ENCODE measurements around the gene PLK1. TPM values are rescaled to one million over a fixed set of nuclear protein-coding genes. Genes with fewer than 3 reads are reported as not detected.

Gene PLK1
- total and polyA plus RNA-seq, 2 of the 4 experiments (the other 2 are of a cell fraction), result 19.4 to 59.0 TPM

DNA sequence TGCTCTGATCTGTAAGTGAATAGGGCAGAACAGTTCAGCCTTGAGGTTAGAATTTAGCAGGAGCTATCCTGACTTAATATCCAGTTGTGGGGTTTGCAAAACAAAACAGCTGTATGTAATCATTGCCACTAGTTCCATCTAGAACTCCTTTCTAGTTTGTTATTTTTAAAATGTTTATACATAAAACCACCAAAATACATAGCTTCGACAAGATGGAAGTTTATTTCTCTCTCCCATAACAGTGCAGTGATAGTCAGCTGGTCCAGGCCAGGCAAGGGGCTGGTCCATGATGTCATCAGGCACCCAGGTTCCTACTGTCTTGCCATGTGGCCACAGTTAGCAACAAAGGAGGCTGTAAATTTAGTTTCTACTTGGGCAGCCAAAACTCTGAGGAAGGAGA lies 10.5 kb upstream of the PLK1 start:
- Histone ChIP-seq H3K79me1 (ENCODE audit: low read depth in 1 of 2, low read length in 2 of 2) (peaks cover 24 to 47% of the 10 kb centered on the region in 2 experiments), H3K9me1 (ENCODE audit: insufficient read depth, low read length) (peaks cover 31% of the 10 kb centered on the region), H3K36me3 (ENCODE audit: control insufficient read depth, insufficient read depth, low read length) (peaks cover 40% of the 10 kb centered on the region), H3K27ac (ENCODE audit: insufficient read depth, low read length) (peak overlapping the region; percentile 89; the same call in 1 of the 2 replicates), H3K9ac (ENCODE audit: low read depth, low read length) (no peak overlapping the region), H3K23ac (ENCODE audit: low read depth, low read length) (peak overlapping the region; percentile 61; the same call in 1 of the 2 replicates), H2BK20ac (ENCODE audit: low read depth, low read length) (no peak overlapping the region), H2BK15ac (ENCODE audit: low read depth, low read length) (no peak overlapping the region), H2AK5ac (ENCODE audit: low read depth, low read length) (no peak overlapping the region), H2BK5ac (ENCODE audit: low read depth, low read length, poor library complexity, severe bottlenecking) (peak overlapping the region; percentile 61), H3K27me3 (ENCODE audit: control insufficient read depth, insufficient read depth, low read length) (no peaks in the 10 kb centered on the region), H3K4me1 (ENCODE audit: control insufficient read depth, insufficient read depth, low read length) (peaks cover 29% of the 10 kb centered on the region), H3K9me3 (ENCODE audit: control insufficient read depth, insufficient read depth, low read length) (no peaks in the 10 kb centered on the region), H4K5ac (ENCODE audit: low read depth, low read length) (peak overlapping the region; percentile 13; the same call in 1 of the 2 replicates), H3K14ac (replicated peaks; ENCODE audit: low read depth, low read length) (no peak overlapping the region), H2AK9ac (replicated peaks; ENCODE audit: low read depth, low read length, poor library complexity) (no peak overlapping the region), H3K56ac (ENCODE audit: extremely low read depth, insufficient read depth, low read length) (no peak overlapping the region), H2AFZ (replicated peaks; ENCODE audit: low read length, poor library complexity) (no peak overlapping the region), H3K4me3 (ENCODE audit: insufficient read depth, low read depth, low read length) (no peak overlapping the region), H3K18ac (ENCODE audit: low read depth, low read length) (peak overlapping the region; percentile 24; the same call in 1 of the 2 replicates), H3K4me2 (ENCODE audit: low read depth, low read length) (peak overlapping the region; percentile 20), H4K91ac (ENCODE audit: insufficient read depth, low read depth, low read length) (no peak overlapping the region), H4K8ac (ENCODE audit: low read depth in 2 of 2, low read length in 2 of 2) (no peak overlapping the region), H2BK120ac (ENCODE audit: low read depth, low read length) (0 out of 2 replicates have a peak overlapping the region, but pooled peaks have one; percentile 10), H4K20me1 (ENCODE audit: insufficient read depth, low read length) (peaks cover 17% of the 10 kb centered on the region; the same call in 1 of the 2 replicates), H3K4ac (ENCODE audit: low read depth, low read length) (peak overlapping the region; percentile 84; the same call in 1 of the 2 replicates)
- ATAC-seq (ENCODE audit: low read depth), result peak; percentile 86
- TF ChIP-seq NFE2L2 (IDR thresholded peaks at IDR 0.05; ENCODE audit: low read depth, low read length) (no peak), MXI1 (IDR thresholded peaks at IDR 0.05; ENCODE audit: borderline replicate concordance, low read depth, low read length) (peak; percentile 70)
- TF ChIP-seq, protein P1, sequence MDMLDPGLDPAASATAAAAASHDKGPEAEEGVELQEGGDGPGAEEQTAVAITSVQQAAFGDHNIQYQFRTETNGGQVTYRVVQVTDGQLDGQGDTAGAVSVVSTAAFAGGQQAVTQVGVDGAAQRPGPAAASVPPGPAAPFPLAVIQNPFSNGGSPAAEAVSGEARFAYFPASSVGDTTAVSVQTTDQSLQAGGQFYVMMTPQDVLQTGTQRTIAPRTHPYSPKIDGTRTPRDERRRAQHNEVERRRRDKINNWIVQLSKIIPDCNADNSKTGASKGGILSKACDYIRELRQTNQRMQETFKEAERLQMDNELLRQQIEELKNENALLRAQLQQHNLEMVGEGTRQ (IDR thresholded peaks at IDR 0.05; ENCODE audit: low read depth, low read length), result peak; percentile 59; the same call in 1 of the 2 replicates
- peak; percentile 91 for DNase-seq
- ChIA-PET CTCF (interaction anchor here (0.6 to 1.6 kb wide), 2 partner anchors 10 to 14 kb away, joined by 3 to 7 read pairs; partner anchors contain the start of gene PLK1), POLR2A (ENCODE audit: unreplicated experiment) (no interaction called here)
- WGBS, 2 experiments (ENCODE audit: extremely low coverage in 2 of 2, insufficient read length in 1 of 2), result no CpG with 5 or more reads among the region's 1 CpG
- dilution Hi-C loops (cut with HindIII; ENCODE audit: low sequenced_read_pairs, unreplicated experiment) (no loop called here), intact Hi-C loops (cut with micrococcal nuclease) (loop anchor here (10.0 kb wide), 1 partner anchor 837 kb away; no protein-coding TSS in a partner anchor), in situ Hi-C loops (cut with MboI; ENCODE audit: low sequenced_read_pairs) (no loop called here)
- BruUV-seq (replicated peaks), result TSS peak; percentile 13

All from IMR-90 (cell line).